D721Med (cell line): ENCODE measurements around the gene HDAC6.

Experiments used
- DNase-seq: peaks from one replicate; pipeline ENCODE4 v3.0.0; 2011; ENCODE audit warnings: low spot score; ENCODE audit not compliant: insufficient read length
- FAIRE-seq: peaks from 2 replicates; lab custom pipeline; 2011; peaks lifted over from hg19 to GRCh38; lab: Jason Lieb, UNC
- CTCF ChIP-seq: IDR thresholded peaks from 2 replicates; pipeline ENCODE4 v1.5.1; 2012; ENCODE audit warnings: mild to moderate bottlenecking, control low read depth; ENCODE audit not compliant: insufficient read depth; ENCODE audit errors: missing control alignments

Gene HDAC6

GRCh38 chrX:48794911-48795515 lies 6.9 kb upstream of the HDAC6 start:
- DNase-seq (no peak), FAIRE-seq (no peak)
- no peak for TF ChIP-seq CTCF

GRCh38 chrX:48798318-48798717 lies 3.5 kb upstream of the HDAC6 start:
- no peak for DNase-seq
- no peak for FAIRE-seq
- TF ChIP-seq CTCF: no peak

GRCh38 chrX:48800574-48801279 lies 1.1 kb upstream of the HDAC6 start:
- FAIRE-seq (no peak), DNase-seq (no peak)
- no peak for TF ChIP-seq CTCF

GRCh38 chrX:48802089-48802904 lies 430 bp downstream of the HDAC6 start:
- DNase-seq (peak; percentile 32), FAIRE-seq (no peak)
- TF ChIP-seq CTCF: no peak

GRCh38 chrX:48802905-48803200 lies 986 bp downstream of the HDAC6 start:
- TF ChIP-seq CTCF: no peak
- no peak for FAIRE-seq
- DNase-seq: no peak

- no peak for FAIRE-seq
Measured at GRCh38 chrX:48806081-48806480, 4.2 kb downstream of the HDAC6 start.

More at GRCh38 chrX:48806081-48806480, 4.2 kb downstream of the HDAC6 start:
- no peak for TF ChIP-seq CTCF
- DNase-seq: no peak
